Lower lobe of right lung (tissue), 2 donors: ENCODE data around the gene HIRIP3. TPM values are rescaled to one million over a fixed set of nuclear protein-coding genes. Genes with fewer than 3 reads are reported as not detected.

Source experiments
- ATAC-seq, 2 donors: fragments of 200-7000 bp; cut with Tn5 transposase; one replicate each; pipeline ENCODE4 v1.9.1; 2020 to 2022; ENCODE audit warnings: mild to moderate bottlenecking in 2 of 2, moderate library complexity in 2 of 2
- DNase-seq: peaks from one replicate; pipeline ENCODE4 v3.0.0-alpha.2; 2020
- H3K27ac ChIP-seq: fragments of 200-600 bp; one replicate; pipeline ENCODE4 v1.8.0; 2022
- H3K27me3 ChIP-seq: fragments of 200-600 bp; one replicate; pipeline ENCODE4 v1.8.0; 2022; ENCODE audit warnings: low read depth
- H3K36me3 ChIP-seq: fragments of 200-600 bp; one replicate; pipeline ENCODE4 v1.8.0; 2022; ENCODE audit warnings: mild to moderate bottlenecking
- H3K4me1 ChIP-seq: fragments of 200-600 bp; one replicate; pipeline ENCODE4 v1.8.0; 2022
- H3K4me3 ChIP-seq: fragments of 200-600 bp; one replicate; pipeline ENCODE4 v1.8.0; 2022; ENCODE audit warnings: mild to moderate bottlenecking
- H3K9me3 ChIP-seq: fragments of 200-600 bp; one replicate; pipeline ENCODE4 v1.8.0; 2022
- intact Hi-C: fragments of 100-400 bp; cut with DNase I; formaldehyde crosslinking; loops from one replicate; pipeline ENCODE4 v1.11.0; 2022
- total RNA-seq: library from RNA; stranded (reverse); fragmentation: NEBNext Ultra II Directional; extraction: Animal tissue kit (Norgen Biotek cat#: 25700); gene quantifications from one replicate; pipeline ENCODE4 v1.2.1, GENCODE V29; 2021
- TF ChIP-seq, protein P1 (sequence below): fragments of 200-600 bp; IDR thresholded peaks from one replicate; pipeline ENCODE4 v1.8.0; 2022; ENCODE audit warnings: antibody characterized with exemption, mild to moderate bottlenecking
- donor health status: DM: no; HTN: yes; CAD: no; lungs with severe emphysema.

Gene HIRIP3
- total RNA-seq, 1 donor from 2014 or later: 22.1 TPM

DNA sequence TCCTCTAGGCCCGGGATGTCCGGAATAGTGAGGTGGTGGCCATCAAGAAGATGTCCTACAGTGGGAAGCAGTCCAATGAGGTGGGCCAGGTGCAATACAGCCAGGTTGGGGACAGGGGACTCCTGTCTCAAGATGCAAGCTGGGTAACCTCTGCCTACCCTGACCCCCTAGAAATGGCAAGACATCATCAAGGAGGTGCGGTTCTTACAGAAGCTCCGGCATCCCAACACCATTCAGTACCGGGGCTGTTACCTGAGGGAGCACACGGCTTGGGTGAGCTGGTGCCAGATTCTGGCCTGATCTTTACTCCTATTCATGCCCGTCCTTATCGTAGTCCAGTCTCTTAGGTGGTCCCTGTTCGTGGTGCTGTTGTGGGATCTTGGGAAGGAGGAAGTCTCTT is 17.3 kb downstream of the HIRIP3 start:
- Histone ChIP-seq H3K4me1 (peaks cover 26% of the 10 kb centered on the region), H3K36me3 (peaks cover 59% of the 10 kb centered on the region)
- ATAC-seq: no peak

GRCh38 chr16:29977063-29977825 is 18.2 kb downstream of the HIRIP3 start:
- Histone ChIP-seq H3K4me1 (peaks cover 28% of the 10 kb centered on the region), H3K27me3 (no peaks in the 10 kb centered on the region), H3K9me3 (no peaks in the 10 kb centered on the region), H3K4me3 (peak overlapping the region; percentile 99), H3K27ac (peak overlapping the region; percentile 91), H3K36me3 (peaks cover 54% of the 10 kb centered on the region)
- DNase-seq (peak; percentile 32), ATAC-seq (no peak)
- TF ChIP-seq, protein P1, sequence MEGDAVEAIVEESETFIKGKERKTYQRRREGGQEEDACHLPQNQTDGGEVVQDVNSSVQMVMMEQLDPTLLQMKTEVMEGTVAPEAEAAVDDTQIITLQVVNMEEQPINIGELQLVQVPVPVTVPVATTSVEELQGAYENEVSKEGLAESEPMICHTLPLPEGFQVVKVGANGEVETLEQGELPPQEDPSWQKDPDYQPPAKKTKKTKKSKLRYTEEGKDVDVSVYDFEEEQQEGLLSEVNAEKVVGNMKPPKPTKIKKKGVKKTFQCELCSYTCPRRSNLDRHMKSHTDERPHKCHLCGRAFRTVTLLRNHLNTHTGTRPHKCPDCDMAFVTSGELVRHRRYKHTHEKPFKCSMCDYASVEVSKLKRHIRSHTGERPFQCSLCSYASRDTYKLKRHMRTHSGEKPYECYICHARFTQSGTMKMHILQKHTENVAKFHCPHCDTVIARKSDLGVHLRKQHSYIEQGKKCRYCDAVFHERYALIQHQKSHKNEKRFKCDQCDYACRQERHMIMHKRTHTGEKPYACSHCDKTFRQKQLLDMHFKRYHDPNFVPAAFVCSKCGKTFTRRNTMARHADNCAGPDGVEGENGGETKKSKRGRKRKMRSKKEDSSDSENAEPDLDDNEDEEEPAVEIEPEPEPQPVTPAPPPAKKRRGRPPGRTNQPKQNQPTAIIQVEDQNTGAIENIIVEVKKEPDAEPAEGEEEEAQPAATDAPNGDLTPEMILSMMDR: no peak
- intact Hi-C loops: no loop called here

More for the DNA sequence above, 17.3 kb downstream of the HIRIP3 start:
- intact Hi-C loops: no loop called here
- no peak for DNase-seq
- peak overlapping the region; percentile 91 for H3K27ac ChIP-seq
- H3K27me3 ChIP-seq: no peaks in the 10 kb centered on the region
- TF ChIP-seq, protein P1: no peak
- H3K4me3 ChIP-seq: no peak overlapping the region
- no peaks in the 10 kb centered on the region for H3K9me3 ChIP-seq

GRCh38 chr16:29975811-29976511 is 19.5 kb downstream of the HIRIP3 start:
- Histone ChIP-seq H3K27me3 (no peaks in the 10 kb centered on the region), H3K36me3 (peaks cover 53% of the 10 kb centered on the region), H3K4me1 (peaks cover 28% of the 10 kb centered on the region), H3K9me3 (no peaks in the 10 kb centered on the region), H3K4me3 (peak overlapping the region; percentile 99), H3K27ac (peak overlapping the region; percentile 91)
- TF ChIP-seq, protein P1: no peak
- DNase-seq: peak; percentile 32
- intact Hi-C loops: no loop called here
- ATAC-seq: no peak

DNA sequence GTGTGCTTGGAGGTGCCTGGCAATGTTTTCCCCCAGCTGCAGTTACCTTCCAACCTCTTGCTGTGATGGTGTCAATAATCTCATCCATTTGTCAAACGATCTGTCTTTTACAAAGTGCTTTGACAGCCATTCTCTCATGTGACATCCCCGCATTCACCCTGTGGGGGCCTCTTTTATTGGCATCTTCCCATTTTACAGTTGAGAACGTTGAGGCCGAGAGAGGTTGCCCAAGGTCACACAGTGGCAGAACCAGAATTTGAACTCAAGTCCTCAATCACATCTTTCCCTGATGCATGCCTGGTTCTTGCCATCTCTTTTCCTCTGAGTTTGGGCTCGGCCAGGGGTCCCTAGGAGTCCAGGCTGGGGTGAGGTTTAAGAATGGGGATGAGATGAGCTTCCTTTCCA is 20.3 kb downstream of the HIRIP3 start:
- H3K4me3 ChIP-seq: peak overlapping the region; percentile 99
- intact Hi-C loops: no loop called here
- TF ChIP-seq, protein P1: no peak
- ATAC-seq: no peak
- no peaks in the 10 kb centered on the region for H3K9me3 ChIP-seq
- peak overlapping the region; percentile 91 for H3K27ac ChIP-seq
- peaks cover 28% of the 10 kb centered on the region for H3K4me1 ChIP-seq
- no peak for DNase-seq
- H3K27me3 ChIP-seq: no peaks in the 10 kb centered on the region
- peaks cover 51% of the 10 kb centered on the region for H3K36me3 ChIP-seq

DNA sequence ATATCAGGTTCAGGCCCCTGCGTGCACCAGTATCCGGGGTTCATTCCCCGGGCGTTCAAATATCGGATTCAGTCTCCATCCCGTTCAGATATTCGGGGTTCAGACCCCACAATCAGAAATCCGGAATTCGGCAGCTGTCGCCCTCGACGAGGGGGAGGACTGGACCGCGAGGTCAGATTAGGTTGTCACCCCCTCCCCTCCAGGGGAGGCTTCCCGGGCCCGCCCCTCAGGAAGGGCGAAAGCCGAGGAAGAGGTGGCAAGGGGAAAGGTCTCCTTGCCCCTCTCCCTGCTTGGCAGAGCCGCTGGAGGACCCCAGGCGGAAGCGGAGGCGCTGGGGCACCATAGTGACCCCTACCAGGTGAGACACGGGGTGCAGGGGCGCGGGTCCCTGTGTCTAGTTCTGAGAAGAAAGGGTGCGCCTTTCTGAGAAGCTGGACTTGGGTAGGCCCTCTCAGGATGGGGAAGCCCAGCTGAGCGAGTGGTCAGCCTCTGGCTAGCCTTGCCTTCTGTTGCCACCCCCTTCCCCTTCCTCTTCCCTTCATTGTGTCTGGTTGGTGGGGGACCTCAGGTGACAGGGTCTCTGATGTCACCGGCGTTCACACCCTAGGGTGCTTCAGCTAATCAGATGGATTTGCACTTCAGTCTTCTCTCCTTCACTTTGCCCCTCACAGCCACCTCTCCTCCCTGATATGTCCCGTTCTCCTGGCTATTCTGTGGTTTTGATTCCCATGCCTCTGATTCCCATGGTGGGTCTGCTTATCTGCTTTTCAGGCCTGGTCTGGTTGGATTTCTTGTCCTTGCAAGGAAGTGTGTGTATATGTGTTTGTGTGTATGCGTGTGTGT is 20.9 kb downstream of the HIRIP3 start:
- DNase-seq: peak; percentile 59
- Histone ChIP-seq H3K36me3 (peaks cover 51% of the 10 kb centered on the region), H3K27ac (peak overlapping the region; percentile 91), H3K9me3 (no peaks in the 10 kb centered on the region), H3K27me3 (no peaks in the 10 kb centered on the region), H3K4me3 (peak overlapping the region; percentile 99), H3K4me1 (peaks cover 28% of the 10 kb centered on the region)
- TF ChIP-seq, protein P1: no peak
- ATAC-seq: peak; percentile 26 to 31
- intact Hi-C loops: no loop called here
